DOHH2 (cell line): Measurements from ENCODE around the gene ASGR2.
"Not testable (repeated sequence)": the region's sequence is repeated elsewhere in the genome, so short reads cannot be mapped to it uniquely, and the experiment has no call there.

Source experiments
- H3F3A ChIP-seq: fragments of 200-600 bp; sonication (generic), shearing (Covaris generic); 2 replicates; pipeline ENCODE4 v1.6.0; 2016; ENCODE audit warnings: antibody characterized with exemption, mild to moderate bottlenecking; ENCODE audit not compliant: control insufficient read depth, insufficient read depth
- H3K27ac ChIP-seq: fragments of 200-600 bp; sonication (generic); 2 replicates; pipeline ENCODE4 v1.5.1; 2014; ENCODE audit warnings: low read depth, mild to moderate bottlenecking, low read length, moderate library complexity
- H3K27me3 ChIP-seq: fragments of 200-600 bp; sonication (generic); 2 replicates; pipeline ENCODE4 v1.6.1; 2014; ENCODE audit warnings: mild to moderate bottlenecking, low read length, mixed read lengths; ENCODE audit not compliant: control insufficient read depth
- H3K36me3 ChIP-seq: fragments of 200-600 bp; sonication (generic); 2 replicates; pipeline ENCODE4 v1.6.1; 2014; ENCODE audit warnings: mild to moderate bottlenecking, low read length, moderate library complexity, mixed read lengths; ENCODE audit not compliant: control insufficient read depth
- H3K4me1 ChIP-seq: fragments of 200-600 bp; sonication (generic); 2 replicates; pipeline ENCODE4 v1.6.1; 2014; ENCODE audit warnings: mild to moderate bottlenecking, low read length, mixed read lengths; ENCODE audit not compliant: control insufficient read depth
- H3K4me2 ChIP-seq: fragments of 200-600 bp; sonication (generic); 2 replicates; pipeline ENCODE4 v1.6.0; 2014; ENCODE audit warnings: mild to moderate bottlenecking, low read length, moderate library complexity
- H3K4me3 ChIP-seq: fragments of 200-600 bp; sonication (generic); 2 replicates; pipeline ENCODE4 v1.5.1; 2014; ENCODE audit warnings: mild to moderate bottlenecking, low read length, mixed read lengths
- H3K79me2 ChIP-seq: fragments of 200-600 bp; sonication (generic); 2 replicates; pipeline ENCODE4 v1.6.1; 2014; ENCODE audit warnings: mild to moderate bottlenecking, low read length, mixed read lengths; ENCODE audit not compliant: control insufficient read depth
- H3K9me2 ChIP-seq: fragments of 200-600 bp; sonication (generic); replicated peaks from 2 replicates; pipeline ENCODE4 v1.6.1; 2014; ENCODE audit warnings: mild to moderate bottlenecking, low read length, mixed read lengths; ENCODE audit not compliant: control insufficient read depth
- H3K9me3 ChIP-seq: fragments of 200-600 bp; sonication (generic); 2 replicates; pipeline ENCODE4 v1.6.1; 2014; ENCODE audit warnings: antibody characterized with exemption, low read length, mixed read lengths; ENCODE audit not compliant: control insufficient read depth, insufficient read depth
- H4K20me1 ChIP-seq: fragments of 200-600 bp; sonication (generic); 2 replicates; pipeline ENCODE4 v1.6.0; 2014; ENCODE audit warnings: low read depth, mild to moderate bottlenecking, antibody characterized with exemption, low read length, moderate library complexity; ENCODE audit not compliant: control insufficient read depth, insufficient read depth
- EZH2phosphoT487 ChIP-seq: fragments of 200-600 bp; sonication (generic); IDR thresholded peaks from 2 replicates; pipeline ENCODE4 v1.6.1; 2017; ENCODE audit warnings: borderline replicate concordance, mild to moderate bottlenecking, antibody characterized with exemption, low read length, moderate library complexity, mixed read lengths
- TF ChIP-seq, protein P1 (sequence below): fragments of 200-600 bp; sonication (generic); IDR thresholded peaks from one replicate; pipeline ENCODE4 v1.5.1; 2014; ENCODE audit warnings: antibody characterized with exemption, mild to moderate bottlenecking, low read depth, low read length; ENCODE audit not compliant: poor library complexity, severe bottlenecking

The ASGR2 gene

DNA sequence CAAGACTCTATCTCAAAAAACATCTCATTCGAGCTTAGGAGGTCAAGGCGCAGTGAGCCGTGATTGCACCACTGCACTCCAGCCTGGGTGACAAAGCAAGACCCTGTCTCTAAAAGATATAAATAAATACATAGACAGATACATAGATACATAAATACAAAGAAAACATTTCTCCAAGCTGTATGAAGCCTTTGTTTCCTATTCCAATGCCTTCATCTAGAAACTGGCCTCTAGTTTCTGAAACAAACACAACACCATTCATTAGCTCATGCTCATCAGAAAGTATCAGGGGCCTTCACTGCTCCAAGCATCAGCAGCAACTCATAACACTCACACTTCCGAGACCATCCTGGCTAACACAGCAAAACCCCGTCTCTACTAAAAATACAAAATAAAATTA is 10.3 kb upstream of the ASGR2 start:
- H3K36me3 ChIP-seq: no peaks in the 10 kb centered on the region
- H3K4me1 ChIP-seq: no peaks in the 10 kb centered on the region
- H3K4me2 ChIP-seq: no peak overlapping the region
- no peak overlapping the region for H3K27ac ChIP-seq
- no peaks in the 10 kb centered on the region for H3K9me3 ChIP-seq
- no peak overlapping the region for H3K4me3 ChIP-seq
- no peaks in the 10 kb centered on the region for H4K20me1 ChIP-seq
- no peak for TF ChIP-seq EZH2phosphoT487
- TF ChIP-seq, protein P1, sequence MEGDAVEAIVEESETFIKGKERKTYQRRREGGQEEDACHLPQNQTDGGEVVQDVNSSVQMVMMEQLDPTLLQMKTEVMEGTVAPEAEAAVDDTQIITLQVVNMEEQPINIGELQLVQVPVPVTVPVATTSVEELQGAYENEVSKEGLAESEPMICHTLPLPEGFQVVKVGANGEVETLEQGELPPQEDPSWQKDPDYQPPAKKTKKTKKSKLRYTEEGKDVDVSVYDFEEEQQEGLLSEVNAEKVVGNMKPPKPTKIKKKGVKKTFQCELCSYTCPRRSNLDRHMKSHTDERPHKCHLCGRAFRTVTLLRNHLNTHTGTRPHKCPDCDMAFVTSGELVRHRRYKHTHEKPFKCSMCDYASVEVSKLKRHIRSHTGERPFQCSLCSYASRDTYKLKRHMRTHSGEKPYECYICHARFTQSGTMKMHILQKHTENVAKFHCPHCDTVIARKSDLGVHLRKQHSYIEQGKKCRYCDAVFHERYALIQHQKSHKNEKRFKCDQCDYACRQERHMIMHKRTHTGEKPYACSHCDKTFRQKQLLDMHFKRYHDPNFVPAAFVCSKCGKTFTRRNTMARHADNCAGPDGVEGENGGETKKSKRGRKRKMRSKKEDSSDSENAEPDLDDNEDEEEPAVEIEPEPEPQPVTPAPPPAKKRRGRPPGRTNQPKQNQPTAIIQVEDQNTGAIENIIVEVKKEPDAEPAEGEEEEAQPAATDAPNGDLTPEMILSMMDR: no peak
- peaks cover 12% of the 10 kb centered on the region for H3K27me3 ChIP-seq
- H3K9me2 ChIP-seq: no peaks in the 10 kb centered on the region
- no peaks in the 10 kb centered on the region for H3K79me2 ChIP-seq
- no peaks in the 10 kb centered on the region for H3F3A ChIP-seq

DNA sequence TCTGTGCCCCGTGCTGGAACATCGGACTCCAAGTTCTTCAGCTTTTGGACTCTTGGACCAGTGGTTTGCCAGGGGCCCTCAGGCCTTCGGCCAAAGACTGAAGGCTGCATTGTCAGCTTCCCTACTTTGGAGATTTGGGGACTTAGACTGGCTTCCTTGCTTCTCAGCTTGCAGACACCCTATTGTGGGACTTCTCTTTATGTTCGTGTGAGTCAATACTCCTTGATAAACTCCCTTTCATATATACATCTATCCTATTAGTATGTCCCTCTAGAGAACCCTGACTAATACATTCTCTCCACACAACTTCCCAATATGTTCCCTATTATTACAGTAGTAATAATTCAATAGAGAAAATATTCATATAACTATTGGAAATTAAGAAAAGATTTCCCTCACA is 9.2 kb upstream of the ASGR2 start:
- Histone ChIP-seq H3K79me2 (no peaks in the 10 kb centered on the region), H3K4me2 (no peak overlapping the region)

DNA sequence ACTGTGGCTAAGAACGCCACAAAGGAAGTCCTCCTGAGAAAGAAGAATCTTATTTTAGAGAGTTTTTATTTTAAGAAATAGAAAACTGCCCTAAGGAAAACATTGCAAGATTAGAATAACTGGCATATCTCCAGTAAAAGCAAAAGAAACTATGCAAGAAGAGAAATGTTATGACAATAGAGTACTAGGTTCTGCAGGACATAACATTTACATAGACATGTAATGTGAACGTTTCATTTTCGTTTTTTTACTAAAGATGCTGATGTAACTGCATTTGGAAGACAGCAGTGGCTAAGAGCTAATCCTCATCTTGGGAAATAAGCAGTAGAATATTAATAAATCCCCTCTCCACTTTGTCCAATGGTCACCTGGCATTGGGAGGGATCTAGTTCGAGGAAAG is 7.8 kb upstream of the ASGR2 start:
- Histone ChIP-seq H4K20me1 (no peaks in the 10 kb centered on the region), H3K27ac (no peak overlapping the region), H3K4me1 (no peaks in the 10 kb centered on the region), H3K9me2 (no peaks in the 10 kb centered on the region), H3K4me3 (no peak overlapping the region), H3K27me3 (peaks cover 3% of the 10 kb centered on the region; the same call in 1 of the 2 replicates), H3K36me3 (no peaks in the 10 kb centered on the region), H3F3A (no peaks in the 10 kb centered on the region), H3K4me2 (no peak overlapping the region), H3K79me2 (no peaks in the 10 kb centered on the region), H3K9me3 (no peaks in the 10 kb centered on the region)
- TF ChIP-seq, protein P1: no peak
- TF ChIP-seq EZH2phosphoT487: no peak

More for the DNA sequence above, 9.2 kb upstream of the ASGR2 start:
- H3K9me3 ChIP-seq: no peaks in the 10 kb centered on the region
- peaks cover 7% of the 10 kb centered on the region for H3K27me3 ChIP-seq
- H3K4me1 ChIP-seq: no peaks in the 10 kb centered on the region
- no peak for TF ChIP-seq EZH2phosphoT487
- TF ChIP-seq, protein P1: no peak
- no peak overlapping the region for H3K4me3 ChIP-seq
- no peak overlapping the region for H3K27ac ChIP-seq
- no peaks in the 10 kb centered on the region for H3F3A ChIP-seq
- H3K36me3 ChIP-seq: no peaks in the 10 kb centered on the region
- H4K20me1 ChIP-seq: no peaks in the 10 kb centered on the region
- no peaks in the 10 kb centered on the region for H3K9me2 ChIP-seq

DNA sequence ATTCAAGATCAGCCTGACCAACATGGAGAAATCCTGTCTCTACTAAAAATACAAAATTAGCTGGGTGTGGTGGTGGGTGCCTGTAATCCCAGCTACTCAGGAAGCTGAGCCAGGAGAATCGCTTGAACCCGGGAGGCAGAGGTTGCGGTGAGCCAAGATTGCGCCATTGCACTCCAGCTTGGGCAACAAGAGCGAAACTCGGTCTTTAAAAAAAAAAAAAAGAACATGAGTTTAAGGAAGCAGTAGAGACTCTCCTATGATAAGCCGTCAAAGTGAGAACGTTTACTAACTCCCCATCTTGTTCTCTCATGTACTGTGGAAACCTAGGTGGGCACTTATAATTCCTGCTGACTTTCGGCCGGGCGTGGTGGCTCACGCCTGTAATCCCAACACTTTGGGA is 6.0 kb upstream of the ASGR2 start:
- H3K27ac ChIP-seq, H3K4me3 ChIP-seq, H3K4me2 ChIP-seq, H4K20me1 ChIP-seq, H3K27me3 ChIP-seq, H3K4me1 ChIP-seq, H3K36me3 ChIP-seq, H3F3A ChIP-seq, H3K79me2 ChIP-seq, H3K9me2 ChIP-seq, H3K9me3 ChIP-seq: not testable (repeated sequence)
